Gastrocnemius medialis (tissue), 4 donors: ENCODE measurements around the gene VHLL. TPM values are rescaled to one million over a fixed set of nuclear protein-coding genes. Genes with fewer than 3 reads are reported as not detected.

ENCODE experiments used
- ATAC-seq, 2 donors: fragments of 150-250 bp; one replicate each; pipeline ENCODE4 v1.9.1; 2016
- DNase-seq, 2 donors: peaks; one replicate each; pipeline ENCODE4 v3.0.0-alpha.2; 2019
- H3K27ac ChIP-seq, 4 donors: fragments of 200-600 bp; sonication (generic); 1 replicate in 1 of 4; 2 replicates in 3 of 4; pipeline ENCODE4 v1.5.1; 2016 to 2018; ENCODE audit warnings: mild to moderate bottlenecking in 2 of 4, moderate library complexity in 1 of 4
- H3K27me3 ChIP-seq, 3 donors: fragments of 200-600 bp; sonication (generic) in 2 of 3; 1 replicate in 1 of 3; 2 replicates in 2 of 3; pipeline versions ENCODE4 v1.5.1 to v1.6.0; 2016 to 2019; ENCODE audit warnings: mild to moderate bottlenecking in 1 of 3, moderate library complexity in 1 of 3
- H3K36me3 ChIP-seq, 2 donors: fragments of 200-600 bp; sonication (generic) in 1 of 2; one replicate each; pipeline ENCODE4 v1.5.1; 2017 to 2018
- H3K4me1 ChIP-seq, 2 donors: fragments of 200-600 bp; sonication (generic) in 1 of 2; one replicate each; pipeline ENCODE4 v1.5.1; 2016 to 2017; ENCODE audit warnings: mild to moderate bottlenecking in 2 of 2
- H3K4me3 ChIP-seq, 4 donors: fragments of 200-600 bp; sonication (generic) in 3 of 4; 1 replicate in 1 of 4; 2 replicates in 3 of 4; pipeline ENCODE4 v1.5.1; 2016 to 2019; ENCODE audit warnings: mild to moderate bottlenecking in 2 of 4
- H3K9me3 ChIP-seq, 3 donors: fragments of 200-600 bp; sonication (generic) in 2 of 3; 1 replicate in 1 of 3; 2 replicates in 2 of 3; pipeline ENCODE4 v1.5.1; 2016 to 2019
- CTCF ChIP-seq, 5 experiments: fragments of 450-650 bp in 3 of 5; fragments of 200-600 bp in 2 of 5; sonication (generic) in 2 of 5; IDR thresholded peaks in 4 of 5; conservative IDR thresholded peaks in 1 of 5; 1 replicate in 4 of 5; 2 replicates in 1 of 5; pipeline ENCODE4 v1.5.1; 2016 to 2019; ENCODE audit warnings: antibody characterized with exemption in 5 of 5, mild to moderate bottlenecking in 3 of 5, moderate library complexity in 3 of 5
- POLR2A ChIP-seq, 2 donors: fragments of 450-650 bp; IDR thresholded peaks; one replicate each; pipeline ENCODE4 v1.6.1; 2017; ENCODE audit warnings: antibody characterized with exemption in 2 of 2, mild to moderate bottlenecking in 2 of 2, moderate library complexity in 2 of 2
- in situ Hi-C, 4 donors: fragments of 200-750 bp; cut with MboI; loops; one replicate each; pipeline versions ENCODE4 v1.15.0 to v1.8.0; 2017; ENCODE audit warnings: low sequenced_read_pairs in 4 of 4
- intact Hi-C: fragments of 100-400 bp; cut with DNase I; formaldehyde crosslinking; loops from one replicate; pipeline ENCODE4 v1.15.1; 2023; ENCODE audit warnings: low total_unique reads
- total RNA-seq, 4 donors: library from RNA; depleted of rRNA; stranded (reverse); fragments of >200 nt; gene quantifications; one replicate each; pipeline versions ENCODE4 v1.1.0 to v1.2.3, GENCODE V29; 2016

Gene VHLL
- total RNA-seq, 4 donors from 2014 or later: not detected

GRCh38 chr1:156342166-156342955, 43.3 kb upstream of the VHLL start:
- ATAC-seq (no peak), DNase-seq (no peak)
- Histone ChIP-seq H3K9me3 (no peaks in the 10 kb centered on the region), H3K36me3 (no peaks in the 10 kb centered on the region), H3K4me3 (no peak overlapping the region), H3K4me1 (peaks cover under 1 to 4% of the 10 kb centered on the region in 2 donors), H3K27ac (no peak overlapping the region), H3K27me3 (no peaks in the 10 kb centered on the region)
- intact Hi-C loops (no loop called here), in situ Hi-C loops (no loop called here)
- no peak for TF ChIP-seq POLR2A (IDR thresholded peaks at IDR 0.05)
- no peak for TF ChIP-seq CTCF (IDR thresholded peaks at IDR 0.05 in 4 of 5, conservative IDR thresholded peaks at IDR 0.05 in 1 of 5)

- no peaks in the 10 kb centered on the region for H3K9me3 ChIP-seq
- in situ Hi-C loops (no loop called here), intact Hi-C loops (loop anchor here (1.0 to 10.0 kb wide), 3 partner anchors 57 to 406 kb away; partner anchors contain the start of gene MRPL24)
- no peaks in the 10 kb centered on the region for H3K27me3 ChIP-seq
- H3K4me1 ChIP-seq: peaks cover 12 to 19% of the 10 kb centered on the region in 2 donors
- DNase-seq: peak; percentile 98 to 100
- peak within 1 kb of the TSS; percentile 92 to 97 (median 96) for H3K27ac ChIP-seq
- peak within 1 kb of the TSS; percentile 69 to 91 (median 84) for H3K4me3 ChIP-seq
- TF ChIP-seq POLR2A (IDR thresholded peaks at IDR 0.05) (peak; percentile 72 to 86), CTCF (IDR thresholded peaks at IDR 0.05 in 4 of 5, conservative IDR thresholded peaks at IDR 0.05 in 1 of 5) (no peak)
- ATAC-seq: peak; percentile 95 to 98
- H3K36me3 ChIP-seq: peaks cover 0 to 25% of the 10 kb centered on the region in 2 donors
Observed at GRCh38 chr1:156338180-156338976, 39.3 kb upstream of the VHLL start, which contains the start of the genes CCT3 and TSACC. Gene CCT3 (minus strand): TSS chr1:156338292. CDS start chr1:156338184, 108 bp downstream. Gene TSACC (plus strand): TSS chr1:156338526. CDS start chr1:156339758, 1,232 bp downstream.

GRCh38 chr1:156337888-156338179, 38.7 kb upstream of the VHLL start:
- no peak for TF ChIP-seq CTCF (IDR thresholded peaks at IDR 0.05 in 4 of 5, conservative IDR thresholded peaks at IDR 0.05 in 1 of 5)
- TF ChIP-seq POLR2A (IDR thresholded peaks at IDR 0.05): no peak
- Histone ChIP-seq H3K4me1 (peaks cover 12 to 19% of the 10 kb centered on the region in 2 donors), H3K36me3 (peaks cover 0 to 30% of the 10 kb centered on the region in 2 donors), H3K27me3 (no peaks in the 10 kb centered on the region), H3K4me3 (peak overlapping the region; percentile 69 to 91 (median 84)), H3K9me3 (no peaks in the 10 kb centered on the region), H3K27ac (peak overlapping the region; percentile 92 to 97 (median 96))
- in situ Hi-C loops (no loop called here), intact Hi-C loops (loop anchor here (1.0 to 10.0 kb wide), 3 partner anchors 57 to 407 kb away; partner anchors contain the start of gene MRPL24)
- DNase-seq (no peak), ATAC-seq (peak; percentile 39 to 40)

GRCh38 chr1:156337052-156337887, 38.2 kb upstream of the VHLL start:
- no peaks in the 10 kb centered on the region for H3K9me3 ChIP-seq
- H3K27me3 ChIP-seq: no peaks in the 10 kb centered on the region
- peaks cover 3 to 36% of the 10 kb centered on the region in 2 donors for H3K36me3 ChIP-seq

More at GRCh38 chr1:156337052-156337887, 38.2 kb upstream of the VHLL start:
- DNase-seq (no peak), ATAC-seq (no peak)
- H3K4me1 ChIP-seq: peaks cover 12 to 19% of the 10 kb centered on the region in 2 donors
- intact Hi-C loops (loop anchor here (10.0 kb wide), 1 partner anchor 408 kb away; the partner anchor contains the start of gene MRPL24), in situ Hi-C loops (no loop called here)
- peak overlapping the region; percentile 69 to 91 (median 84) for H3K4me3 ChIP-seq
- no peak for TF ChIP-seq POLR2A (IDR thresholded peaks at IDR 0.05)
- no peak for TF ChIP-seq CTCF (IDR thresholded peaks at IDR 0.05 in 4 of 5, conservative IDR thresholded peaks at IDR 0.05 in 1 of 5)
- H3K27ac ChIP-seq: peak overlapping the region; percentile 92 to 97 (median 96)
